ENCODE data around the gene DNAH5.
"Not testable (repeated sequence)": the region's sequence is repeated elsewhere in the genome, so short reads cannot be mapped to it uniquely, and the experiment has no call there.

DNAH5 gene, protein sequence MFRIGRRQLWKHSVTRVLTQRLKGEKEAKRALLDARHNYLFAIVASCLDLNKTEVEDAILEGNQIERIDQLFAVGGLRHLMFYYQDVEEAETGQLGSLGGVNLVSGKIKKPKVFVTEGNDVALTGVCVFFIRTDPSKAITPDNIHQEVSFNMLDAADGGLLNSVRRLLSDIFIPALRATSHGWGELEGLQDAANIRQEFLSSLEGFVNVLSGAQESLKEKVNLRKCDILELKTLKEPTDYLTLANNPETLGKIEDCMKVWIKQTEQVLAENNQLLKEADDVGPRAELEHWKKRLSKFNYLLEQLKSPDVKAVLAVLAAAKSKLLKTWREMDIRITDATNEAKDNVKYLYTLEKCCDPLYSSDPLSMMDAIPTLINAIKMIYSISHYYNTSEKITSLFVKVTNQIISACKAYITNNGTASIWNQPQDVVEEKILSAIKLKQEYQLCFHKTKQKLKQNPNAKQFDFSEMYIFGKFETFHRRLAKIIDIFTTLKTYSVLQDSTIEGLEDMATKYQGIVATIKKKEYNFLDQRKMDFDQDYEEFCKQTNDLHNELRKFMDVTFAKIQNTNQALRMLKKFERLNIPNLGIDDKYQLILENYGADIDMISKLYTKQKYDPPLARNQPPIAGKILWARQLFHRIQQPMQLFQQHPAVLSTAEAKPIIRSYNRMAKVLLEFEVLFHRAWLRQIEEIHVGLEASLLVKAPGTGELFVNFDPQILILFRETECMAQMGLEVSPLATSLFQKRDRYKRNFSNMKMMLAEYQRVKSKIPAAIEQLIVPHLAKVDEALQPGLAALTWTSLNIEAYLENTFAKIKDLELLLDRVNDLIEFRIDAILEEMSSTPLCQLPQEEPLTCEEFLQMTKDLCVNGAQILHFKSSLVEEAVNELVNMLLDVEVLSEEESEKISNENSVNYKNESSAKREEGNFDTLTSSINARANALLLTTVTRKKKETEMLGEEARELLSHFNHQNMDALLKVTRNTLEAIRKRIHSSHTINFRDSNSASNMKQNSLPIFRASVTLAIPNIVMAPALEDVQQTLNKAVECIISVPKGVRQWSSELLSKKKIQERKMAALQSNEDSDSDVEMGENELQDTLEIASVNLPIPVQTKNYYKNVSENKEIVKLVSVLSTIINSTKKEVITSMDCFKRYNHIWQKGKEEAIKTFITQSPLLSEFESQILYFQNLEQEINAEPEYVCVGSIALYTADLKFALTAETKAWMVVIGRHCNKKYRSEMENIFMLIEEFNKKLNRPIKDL (N-terminal part only)

DNA sequence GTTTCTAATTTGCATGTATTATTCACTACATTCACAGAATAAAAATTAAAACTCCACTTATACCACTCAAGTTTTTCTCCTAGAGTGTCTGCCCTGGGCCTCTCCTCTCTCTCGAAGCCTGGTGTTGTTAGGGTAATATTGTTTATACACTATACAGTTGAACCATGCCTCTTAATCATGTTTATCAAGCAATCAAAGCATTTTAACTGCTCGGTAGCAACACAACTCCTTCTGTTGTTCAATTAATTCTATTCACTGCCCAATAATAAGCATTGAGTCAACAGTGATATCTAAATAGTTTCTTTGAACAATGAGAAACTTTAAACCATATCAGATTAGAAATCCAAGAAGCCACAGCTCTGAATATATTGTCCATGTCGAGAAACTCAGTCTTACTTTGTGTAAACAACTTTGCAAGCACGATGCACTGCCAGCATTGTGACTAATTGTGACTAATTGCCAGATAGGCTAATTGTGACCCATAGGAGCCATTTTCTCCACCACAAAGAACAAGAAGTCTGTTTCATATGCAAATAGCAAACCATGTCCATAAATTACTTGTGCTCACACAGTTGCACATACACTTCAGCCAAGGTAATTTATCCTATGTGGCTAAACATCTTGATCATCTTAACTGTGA lies at the start of gene DNAH5:
Gene DNAH5, minus strand, starts transcription at position 129 of the 640 bp plus-strand sequence. CDS start 250 bp downstream, outside the sequence.
- DNase-seq (ENCODE audit: low spot score), result no peak

DNA sequence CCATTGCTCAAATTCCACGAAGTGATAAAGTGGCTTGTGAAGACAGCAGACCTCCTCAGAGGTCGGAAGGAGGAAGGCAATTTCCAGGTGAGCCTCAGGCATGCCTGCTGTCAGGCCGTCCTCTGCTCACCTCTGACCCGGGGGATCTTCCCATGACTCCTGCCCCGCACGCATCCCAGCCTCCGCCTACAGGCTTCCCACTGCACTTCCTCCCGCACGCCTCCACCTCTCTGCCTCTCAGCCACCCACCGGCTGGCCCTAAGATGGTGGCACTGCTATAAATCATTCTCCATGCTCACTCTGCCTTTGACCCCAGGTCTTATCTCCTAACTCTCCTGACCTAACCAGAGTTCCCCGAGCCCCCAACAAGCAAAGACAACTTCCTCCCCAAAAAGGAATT lies 49.4 kb upstream of the DNAH5 start:
- no peak for DNase-seq (ENCODE audit: low spot score)

DNA sequence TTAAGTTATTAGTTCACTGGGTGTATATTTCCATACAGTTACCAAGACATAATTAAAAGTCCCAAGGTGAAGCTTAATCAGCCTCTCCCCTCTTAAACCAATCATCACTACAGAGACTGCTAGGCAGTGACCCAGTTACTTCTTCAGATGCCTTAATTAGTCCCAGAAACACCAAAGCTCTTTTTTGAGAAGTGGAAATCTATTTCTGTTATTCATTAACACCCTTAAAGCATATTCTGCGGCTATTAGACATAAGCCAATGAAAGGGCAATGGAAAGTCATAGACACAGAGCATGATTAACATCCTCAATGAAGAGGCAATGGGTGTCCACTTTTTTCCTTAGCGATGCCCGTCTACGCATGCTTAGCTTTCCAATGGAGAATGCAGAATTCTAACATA lies 48.3 kb upstream of the DNAH5 start:
- no peak for DNase-seq (ENCODE audit: low spot score)

DNA sequence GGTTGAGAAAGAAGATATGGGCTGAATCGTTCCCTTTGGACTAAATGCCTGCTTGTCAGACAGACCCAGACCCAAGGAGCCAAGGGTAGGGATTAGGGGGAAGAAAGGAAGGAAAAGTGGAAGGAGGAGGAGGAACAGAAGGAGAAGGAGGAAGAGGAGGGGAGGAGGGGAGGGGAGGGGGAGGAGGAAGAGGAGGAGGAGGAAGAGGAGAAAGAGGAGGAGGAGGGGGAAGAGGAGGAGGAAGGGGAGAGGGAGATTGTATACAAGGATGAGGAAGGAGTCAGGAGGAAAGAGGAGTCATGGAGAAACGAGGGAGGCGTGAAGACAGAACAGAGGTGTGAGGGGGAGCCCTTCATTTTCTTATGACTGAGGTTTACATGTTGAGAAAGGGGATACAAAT lies 46.9 kb upstream of the DNAH5 start:
- no peak for DNase-seq (ENCODE audit: low spot score)

DNA sequence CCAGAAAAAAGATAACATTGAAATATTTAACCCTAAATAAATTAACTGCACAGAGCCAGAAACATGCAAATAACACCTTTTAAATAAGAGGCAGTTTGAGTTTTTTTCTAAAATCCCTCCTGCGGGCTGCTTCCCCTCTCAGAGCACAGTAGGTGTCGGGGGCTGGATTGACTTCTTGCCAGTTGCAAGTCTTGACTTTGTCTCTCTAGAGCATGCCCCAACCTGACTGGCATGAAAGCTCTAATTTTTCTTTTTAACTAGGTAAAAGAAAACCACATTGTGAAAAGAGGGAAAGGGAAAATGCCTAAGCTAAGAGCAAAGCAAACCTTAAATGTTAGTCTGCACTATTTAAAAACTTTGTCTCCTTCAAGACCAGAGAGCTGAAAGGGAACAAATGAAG lies 46.4 kb upstream of the DNAH5 start:
- no peak for DNase-seq (ENCODE audit: low spot score)

DNA sequence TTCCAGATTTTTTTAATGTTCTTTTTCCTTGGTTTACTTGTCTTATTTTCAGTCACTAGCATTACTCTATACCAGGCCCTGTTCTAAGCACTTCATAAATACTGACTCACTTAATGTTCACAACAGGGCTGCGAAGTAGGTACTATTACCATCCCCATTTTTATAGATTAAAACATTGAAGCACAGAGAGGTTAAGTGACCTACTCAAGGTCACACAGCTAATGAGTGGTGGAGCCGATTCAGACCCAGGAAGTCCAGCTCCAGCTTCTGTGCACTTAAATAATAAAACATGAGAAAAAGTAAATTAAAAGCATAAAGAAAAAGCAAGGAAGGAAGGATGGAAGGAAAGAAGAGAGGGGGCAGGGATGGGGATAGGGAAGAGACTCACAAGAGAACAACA lies 45.3 kb upstream of the DNAH5 start:
- no peak for DNase-seq (ENCODE audit: low spot score)

DNA sequence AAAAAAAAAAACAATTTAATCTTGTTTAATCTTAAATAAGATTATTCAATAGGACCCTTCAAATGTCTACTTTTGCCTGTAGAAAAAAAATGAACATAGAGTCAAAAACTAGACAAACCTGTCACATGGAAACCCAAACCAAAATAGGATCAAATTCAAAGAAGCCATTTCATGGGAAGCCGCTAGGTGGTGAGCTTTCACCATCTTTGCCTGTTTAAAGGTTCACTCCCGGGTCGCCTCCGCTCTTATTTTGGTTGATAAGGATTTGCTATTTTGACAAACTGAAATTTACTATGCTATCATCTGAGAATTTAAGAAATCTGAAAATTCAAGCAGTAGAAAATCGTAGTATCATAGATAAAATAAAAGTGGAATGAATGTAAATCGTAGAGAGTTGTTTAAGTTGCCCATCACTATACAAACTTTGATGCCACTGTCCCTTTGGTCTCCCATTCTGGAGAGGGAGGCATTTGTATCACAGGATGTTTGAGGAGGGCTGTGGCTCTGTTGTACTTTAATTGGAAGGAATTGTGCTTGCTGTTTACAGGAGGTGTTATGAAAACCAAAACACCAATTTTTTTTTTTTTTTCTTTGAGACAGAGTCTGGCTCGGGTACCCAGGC lies 43.5 kb upstream of the DNAH5 start:
- peak; percentile 55 for DNase-seq (ENCODE audit: low spot score)

DNA sequence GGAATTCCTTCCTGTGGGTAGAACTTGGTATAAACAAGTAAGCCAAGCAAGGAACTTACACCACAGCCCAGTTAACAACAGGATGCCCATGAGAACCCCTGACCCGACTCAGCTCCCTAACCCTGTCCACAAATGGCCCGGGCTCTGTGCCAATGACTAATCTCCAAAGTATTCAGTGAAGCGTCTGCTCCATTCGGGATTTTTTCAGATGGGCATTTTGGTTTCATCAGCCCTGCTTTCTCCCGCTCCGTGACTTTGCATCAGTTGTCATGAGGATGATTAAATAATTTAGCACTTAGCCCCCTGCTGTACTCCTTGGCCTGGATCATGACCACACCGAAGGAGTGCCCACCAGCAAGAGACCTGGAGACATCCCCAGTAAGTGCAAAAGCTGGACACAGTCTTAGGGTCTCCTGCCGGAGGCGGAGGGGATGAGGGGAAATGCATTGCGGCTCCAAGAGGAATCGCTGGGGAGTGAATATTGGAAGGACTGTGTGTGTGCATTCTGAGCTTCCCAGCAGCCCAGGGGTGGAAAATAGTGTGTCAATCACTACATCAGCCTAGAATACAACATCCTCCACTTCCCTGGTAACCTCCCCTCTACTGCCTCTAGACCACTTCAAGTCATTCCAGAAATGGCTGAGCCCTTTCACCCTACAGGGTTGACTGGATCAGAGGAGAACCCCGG lies 41.4 kb upstream of the DNAH5 start:
- no peak for DNase-seq (ENCODE audit: low spot score)

DNA sequence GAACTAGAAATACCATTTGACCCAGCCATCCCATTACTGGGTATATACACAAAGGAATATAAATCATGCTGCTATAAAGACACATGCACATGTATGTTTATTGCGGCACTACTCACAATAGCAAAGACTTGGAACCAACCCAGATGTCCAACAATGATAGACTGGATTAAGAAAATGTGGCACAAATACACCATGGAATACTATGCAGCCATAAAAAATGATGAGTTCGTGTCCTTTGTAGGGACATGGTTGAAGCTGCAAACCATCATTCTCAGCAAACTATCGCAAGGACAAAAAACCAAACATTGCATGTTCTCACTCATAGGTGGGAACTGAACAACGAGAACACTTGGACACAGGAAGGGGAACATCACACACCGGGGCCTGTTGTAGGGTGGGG lies 40.4 kb upstream of the DNAH5 start:
- DNase-seq (ENCODE audit: low spot score), result not testable (repeated sequence)

DNA sequence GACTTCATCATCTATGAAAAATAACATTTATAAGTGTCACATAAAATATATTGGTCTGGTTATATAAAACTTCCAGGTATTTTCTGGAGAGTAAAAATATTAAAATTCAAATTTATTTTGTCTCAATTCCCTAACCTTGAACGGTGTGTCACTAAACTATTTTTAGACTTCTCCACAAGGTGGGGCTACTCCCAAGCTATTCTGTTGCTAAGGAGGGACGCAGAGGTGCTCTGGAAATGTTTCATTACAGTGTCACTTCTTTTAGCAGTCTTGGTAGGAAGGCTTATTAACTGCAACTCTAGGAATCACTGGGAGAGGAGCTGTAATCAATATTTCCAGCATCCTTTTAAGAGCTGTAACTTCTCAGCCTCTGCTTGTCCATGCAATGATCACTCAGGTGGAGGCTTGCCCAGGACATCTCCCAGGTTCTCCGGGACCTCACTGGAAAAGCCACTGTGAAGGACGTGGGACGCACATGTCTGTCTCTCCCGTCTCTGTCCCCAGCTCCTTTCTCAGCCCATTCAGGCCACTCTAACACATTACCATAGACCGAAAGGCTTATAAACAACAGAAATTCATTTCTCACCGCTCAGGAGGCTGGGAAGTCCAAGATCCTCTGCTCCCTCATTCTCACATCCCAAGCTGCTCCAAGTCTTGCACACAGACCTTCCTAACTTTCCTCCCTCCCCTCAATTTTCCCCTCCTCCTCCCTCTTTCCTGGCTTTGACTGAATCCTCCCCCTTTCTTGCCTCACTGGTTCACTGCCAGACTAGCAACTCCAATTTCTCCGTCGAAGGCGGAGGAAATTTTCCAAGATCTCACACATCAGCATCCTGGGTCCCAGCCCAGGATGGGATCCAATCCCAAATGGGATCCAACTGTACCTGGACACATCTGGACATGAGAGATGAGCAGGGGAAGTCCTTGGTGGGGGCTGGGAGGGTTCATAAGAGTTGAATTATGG lies 32.7 kb upstream of the DNAH5 start:
- no peak for DNase-seq (ENCODE audit: low spot score)

DNA sequence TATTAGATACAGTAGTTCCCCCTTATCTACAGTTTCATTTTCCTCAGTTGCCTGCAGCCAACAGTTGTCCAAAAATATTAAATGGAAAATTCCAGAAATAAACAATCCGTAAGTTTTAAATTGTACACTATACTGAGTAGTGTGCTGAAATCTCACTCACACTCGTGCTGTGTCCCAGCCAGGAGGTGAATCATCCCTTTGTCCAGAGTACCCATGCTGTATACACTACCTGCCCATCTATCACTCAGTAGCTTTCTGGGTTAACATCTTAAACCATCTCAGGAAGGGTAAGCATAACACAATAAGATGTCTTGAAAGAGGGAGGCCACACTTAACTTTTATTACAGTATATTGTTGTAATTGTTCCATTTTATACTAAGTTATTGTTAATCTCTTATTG lies 31.7 kb upstream of the DNAH5 start:
- DNase-seq (ENCODE audit: low spot score), result no peak

DNA sequence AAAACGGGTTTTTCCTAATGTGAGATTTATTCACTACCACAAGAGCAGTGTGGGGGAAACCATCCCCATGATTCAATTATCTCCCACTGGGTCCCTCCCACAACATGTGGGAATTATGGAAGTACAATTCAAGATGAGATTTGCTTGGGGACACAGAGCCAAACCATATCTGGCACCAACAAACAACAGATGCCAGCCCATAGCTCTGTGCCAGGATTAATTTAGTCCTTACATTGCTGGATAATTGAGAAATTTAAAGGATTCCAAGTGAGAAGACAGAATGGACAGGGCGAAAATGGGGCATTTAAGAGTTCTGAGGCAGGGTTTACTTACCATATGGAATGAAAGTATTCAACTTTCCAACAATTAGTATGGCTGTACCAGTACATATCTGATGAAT lies 30.8 kb upstream of the DNAH5 start:
- DNase-seq (ENCODE audit: low spot score), result no peak

DNA sequence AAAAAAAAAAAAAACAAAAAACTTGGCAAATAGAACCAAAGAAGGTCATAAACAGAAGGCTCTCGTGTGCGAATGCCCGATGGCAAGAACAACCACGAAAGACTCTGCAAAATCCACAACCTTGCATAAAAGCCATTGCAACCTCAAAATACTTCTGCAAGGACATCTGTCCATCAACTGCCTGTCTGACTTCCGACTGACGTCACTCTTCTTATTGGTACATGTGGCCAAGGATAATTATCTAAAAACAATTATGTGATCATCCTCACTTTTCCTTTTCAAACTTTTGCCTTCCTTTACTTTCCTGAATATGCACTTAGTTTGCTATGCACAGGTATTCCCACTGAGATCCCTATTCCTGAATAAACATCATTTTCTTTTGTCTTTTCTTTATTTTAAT lies 29.2 kb upstream of the DNAH5 start:
- DNase-seq (ENCODE audit: low spot score), result no peak

DNA sequence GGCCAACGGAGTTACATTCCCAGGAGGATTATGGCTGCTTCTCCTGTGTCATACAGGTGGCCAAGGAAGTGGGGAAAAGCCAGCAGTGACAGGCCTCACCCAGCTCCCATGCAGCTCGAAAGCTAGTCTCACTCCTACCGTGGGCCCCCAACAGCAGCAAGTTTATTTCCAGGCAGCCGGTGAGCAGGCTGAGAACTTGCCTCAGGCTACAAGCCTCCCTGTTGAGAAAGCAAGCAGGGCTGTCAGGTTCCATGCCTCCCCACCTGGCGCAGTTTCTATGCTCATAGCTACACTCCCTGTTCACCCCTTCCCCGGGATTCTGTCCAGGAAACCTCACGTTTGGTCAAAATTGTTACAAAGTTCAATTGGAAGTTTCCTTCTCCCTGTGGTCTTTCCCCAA lies 27.5 kb upstream of the DNAH5 start:
- no peak for DNase-seq (ENCODE audit: low spot score)

DNA sequence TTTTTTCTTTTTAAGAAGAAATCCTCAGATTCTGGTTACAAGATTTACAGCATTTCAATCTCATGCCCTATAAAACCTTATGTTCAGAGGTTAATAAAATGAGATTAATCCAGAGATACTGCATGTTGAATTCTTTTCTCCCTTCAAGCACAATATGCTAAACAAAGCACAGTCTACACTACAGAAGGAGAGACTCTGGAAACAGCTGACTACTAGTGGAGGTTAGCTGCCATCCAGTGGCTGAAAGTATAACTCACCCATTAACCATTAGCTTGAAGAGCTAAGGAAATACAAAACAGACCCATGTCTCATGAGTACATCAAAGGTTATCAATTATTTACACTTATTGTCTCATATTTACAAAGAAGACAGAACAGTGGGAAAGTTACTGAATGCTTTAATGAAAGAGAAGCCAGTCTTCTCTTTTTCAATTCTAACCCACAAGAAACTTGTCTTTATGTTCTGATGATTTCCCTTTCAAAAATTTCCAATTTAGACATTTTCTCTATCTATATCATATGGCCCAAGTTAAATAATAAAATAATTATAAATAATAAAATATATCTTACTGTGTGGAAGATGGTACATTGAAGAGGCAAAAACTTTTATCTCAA lies 12.7 kb upstream of the DNAH5 start:
- DNase-seq (ENCODE audit: low spot score), result no peak

DNA sequence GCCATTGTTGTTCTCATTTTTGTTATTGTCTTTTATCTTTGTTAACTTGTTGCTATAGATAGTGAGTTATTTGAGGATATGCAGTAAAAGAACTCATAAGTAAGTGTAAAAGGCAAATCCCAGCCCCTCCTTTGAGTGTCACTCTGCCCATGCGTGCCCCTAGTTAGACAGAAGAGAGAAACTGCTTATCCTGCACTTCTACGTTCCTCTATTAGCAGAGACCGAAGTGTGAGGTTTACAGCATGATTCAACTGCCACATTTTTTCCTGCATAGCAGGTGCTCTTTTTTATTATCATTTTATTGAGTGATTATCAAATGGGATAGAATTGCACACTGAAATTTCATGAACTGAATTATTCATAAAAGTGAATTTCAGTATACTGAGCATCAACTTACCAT lies 12.0 kb upstream of the DNAH5 start:
- DNase-seq (ENCODE audit: low spot score), result no peak

DNA sequence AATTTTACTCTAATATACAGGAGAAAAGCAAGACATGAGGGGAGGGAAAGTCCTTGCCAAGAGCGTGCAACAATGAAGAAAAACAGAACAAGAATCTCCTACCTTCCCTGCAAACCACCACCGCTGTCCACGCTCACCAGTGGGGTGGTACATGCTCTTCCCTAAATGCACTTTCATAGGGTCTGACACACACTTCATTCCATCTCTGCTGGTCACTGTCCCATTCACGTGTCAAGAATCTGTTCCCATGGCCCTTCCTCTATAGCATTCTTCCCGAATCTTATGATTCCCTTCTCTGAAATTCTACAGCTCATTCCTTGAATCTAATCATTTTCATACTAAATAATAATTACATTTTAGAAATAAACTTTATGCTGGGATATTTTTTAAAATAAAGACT lies 11.4 kb upstream of the DNAH5 start:
- no peak for DNase-seq (ENCODE audit: low spot score)

DNA sequence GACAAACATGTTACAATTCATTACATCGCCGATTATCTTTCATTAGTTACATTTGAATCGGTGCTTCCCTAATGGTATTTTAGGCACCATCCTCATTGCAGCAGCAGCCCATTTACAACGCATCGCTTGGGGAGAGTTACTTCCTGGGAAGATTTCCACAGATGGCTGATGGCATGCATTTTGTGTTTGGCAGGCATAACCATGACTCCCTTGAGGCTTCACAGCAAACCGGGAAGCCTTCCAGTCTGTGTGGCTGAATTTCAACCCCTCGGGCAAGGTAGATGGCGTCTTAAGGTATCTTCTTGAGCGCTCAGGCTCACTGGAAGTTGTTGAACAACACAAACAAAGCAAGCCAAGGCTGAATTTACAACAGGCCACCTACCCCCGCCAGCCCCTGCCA lies 1.6 kb upstream of the DNAH5 start:
- no peak for DNase-seq (ENCODE audit: low spot score)

DNA sequence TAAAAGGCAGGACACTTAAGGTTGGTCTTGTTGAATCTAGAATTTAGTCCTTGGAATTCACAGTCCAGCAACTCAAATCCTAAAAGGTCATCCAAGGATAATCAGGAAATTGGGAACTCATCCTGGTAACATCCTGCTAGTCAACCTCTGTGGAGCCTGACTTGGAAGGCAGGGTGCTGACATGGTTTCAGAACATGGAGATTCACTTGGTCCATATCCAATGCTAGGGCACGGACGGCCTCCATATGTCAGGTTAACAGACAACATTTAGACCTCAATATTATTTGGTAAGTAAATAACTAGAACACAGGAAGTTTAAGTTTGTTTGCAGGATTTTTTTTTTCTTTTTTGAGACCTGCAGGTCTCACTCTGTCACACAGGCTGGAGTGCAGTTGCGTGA lies 783 bp upstream of the DNAH5 start:
- no peak for DNase-seq (ENCODE audit: low spot score)

All from germinal center (tissue), 1 donor.